Calu3 (cell line): ENCODE results near the gene SLC16A6. TPM values are rescaled to one million over a fixed set of nuclear protein-coding genes. Genes with fewer than 3 reads are reported as not detected.
"Not testable (repeated sequence)": the region's sequence is repeated elsewhere in the genome, so short reads cannot be mapped to it uniquely, and the experiment has no call there.

Experiments used
- BruUV-seq: library from RNA; stranded (reverse); fragments of 400-500 nt; replicated peaks from 2 replicates; lab custom pipeline; 2021; lab: Mats Ljungman, UMichigan
- CTCF ChIA-PET: fragments of 300-600 bp; sonication (Branson Sonifier 250); formaldehyde crosslinking; loops from one replicate; lab custom pipeline; 2022; ENCODE audit warnings: antibody characterized with exemption; lab: Charles Lee
- DNase-seq: peaks from one replicate; pipeline ENCODE4 v3.0.0; 2022
- H3K27ac Mint-ChIP-seq: one replicate; pipeline ENCODE4 v1.8.0; 2022; ENCODE audit warnings: mixed read lengths; ENCODE audit not compliant: unreplicated experiment
- H3K27me3 Mint-ChIP-seq: one replicate; pipeline ENCODE4 v1.8.0; 2022; ENCODE audit warnings: mixed read lengths; ENCODE audit not compliant: unreplicated experiment
- H3K36me3 Mint-ChIP-seq: one replicate; pipeline ENCODE4 v1.8.0; 2022; ENCODE audit warnings: mild to moderate bottlenecking, moderate library complexity, mixed read lengths; ENCODE audit not compliant: insufficient read depth, unreplicated experiment
- H3K4me1 Mint-ChIP-seq: one replicate; pipeline ENCODE4 v1.8.0; 2022; ENCODE audit warnings: mild to moderate bottlenecking, low read depth, mixed read lengths; ENCODE audit not compliant: unreplicated experiment
- H3K4me3 Mint-ChIP-seq: one replicate; pipeline ENCODE4 v1.8.0; 2022; ENCODE audit warnings: mild to moderate bottlenecking, low read depth, moderate library complexity, mixed read lengths; ENCODE audit not compliant: unreplicated experiment
- H3K9me3 Mint-ChIP-seq: one replicate; pipeline ENCODE4 v1.8.0; 2022; ENCODE audit warnings: low read depth, mixed read lengths; ENCODE audit not compliant: unreplicated experiment
- CTCF ChIP-seq: fragments of 200-600 bp; IDR thresholded peaks from one replicate; pipeline ENCODE4 v1.8.0; 2022; ENCODE audit warnings: antibody characterized with exemption; ENCODE audit not compliant: unreplicated experiment
- intact Hi-C: fragments of 100-400 bp; cut with micrococcal nuclease; formaldehyde crosslinking; loops from one replicate; pipeline ENCODE4 v1.10.0; 2022; ENCODE audit not compliant: unreplicated experiment
- total RNA-seq: library from RNA; stranded (reverse); gene quantifications from 2 replicates; pipeline ENCODE4 v1.2.3, GENCODE V29; 2022

Gene SLC16A6
- total RNA-seq, 1 experiment from 2014 or later: 0.19 TPM

- Mint-ChIP-seq H3K4me3 (no peak overlapping the region), H3K27me3 (peaks cover 20% of the 10 kb centered on the region), H3K36me3 (no peaks in the 10 kb centered on the region), H3K4me1 (peaks cover 7% of the 10 kb centered on the region), H3K9me3 (no peaks in the 10 kb centered on the region), H3K27ac (no peak overlapping the region)
- BruUV-seq: no TSS peak
- DNase-seq: peak; percentile 16
- TF ChIP-seq CTCF: no peak
- CTCF ChIA-PET: interaction anchor here (0.6 kb wide), 1 partner anchor 302 kb away, joined by 3 read pairs; no protein-coding TSS in a partner anchor
- intact Hi-C loops: no loop called here
Observed at GRCh38 chr17:68228817-68229570, 61.9 kb downstream of the SLC16A6 start.

- BruUV-seq, H3K4me1 Mint-ChIP-seq, H3K9me3 Mint-ChIP-seq, CTCF ChIA-PET, DNase-seq, H3K4me3 Mint-ChIP-seq, H3K27ac Mint-ChIP-seq, intact Hi-C loops, H3K36me3 Mint-ChIP-seq: not testable (repeated sequence)
- H3K27me3 Mint-ChIP-seq: peaks cover 23% of the 10 kb centered on the region
Observed at GRCh38 chr17:68228039-68228680, 62.8 kb downstream of the SLC16A6 start.

- H3K27me3 Mint-ChIP-seq: peaks cover 49% of the 10 kb centered on the region
- H3K4me3 Mint-ChIP-seq, H3K36me3 Mint-ChIP-seq, H3K27ac Mint-ChIP-seq, H3K9me3 Mint-ChIP-seq, BruUV-seq, DNase-seq, H3K4me1 Mint-ChIP-seq, intact Hi-C loops: not testable (repeated sequence)
- CTCF ChIA-PET: interaction anchor here (0.6 kb wide), 1 partner anchor 63 kb away, joined by 3 read pairs; no protein-coding TSS in a partner anchor
Observed at GRCh38 chr17:68225055-68225454, 65.9 kb downstream of the SLC16A6 start.

- Mint-ChIP-seq H3K27me3 (peaks cover 61% of the 10 kb centered on the region), H3K4me3 (no peak overlapping the region), H3K4me1 (no peaks in the 10 kb centered on the region), H3K27ac (no peak overlapping the region), H3K9me3 (no peaks in the 10 kb centered on the region), H3K36me3 (no peaks in the 10 kb centered on the region)
- intact Hi-C loops: no loop called here
- DNase-seq: no peak
- CTCF ChIA-PET: no interaction called here
- TF ChIP-seq CTCF: no peak
- BruUV-seq: no TSS peak
Observed at GRCh38 chr17:68222606-68223005, 68.3 kb downstream of the SLC16A6 start.

GRCh38 chr17:68221786-68222185, 69.1 kb downstream of the SLC16A6 start:
- H3K4me3 Mint-ChIP-seq: no peak overlapping the region
- no peak for DNase-seq
- H3K27ac Mint-ChIP-seq: no peak overlapping the region
- no peaks in the 10 kb centered on the region for H3K4me1 Mint-ChIP-seq
- no peaks in the 10 kb centered on the region for H3K9me3 Mint-ChIP-seq
- CTCF ChIA-PET: no interaction called here
- peaks cover 58% of the 10 kb centered on the region for H3K27me3 Mint-ChIP-seq
- no TSS peak for BruUV-seq
- intact Hi-C loops: no loop called here
- TF ChIP-seq CTCF: no peak
- H3K36me3 Mint-ChIP-seq: no peaks in the 10 kb centered on the region

- H3K9me3 Mint-ChIP-seq, H3K27ac Mint-ChIP-seq, intact Hi-C loops, H3K4me3 Mint-ChIP-seq, BruUV-seq, DNase-seq, H3K36me3 Mint-ChIP-seq, H3K4me1 Mint-ChIP-seq: not testable (repeated sequence)
- H3K27me3 Mint-ChIP-seq: peaks cover 58% of the 10 kb centered on the region
- CTCF ChIA-PET: interaction anchor here (0.7 kb wide), 1 partner anchor 44 kb away, joined by 3 read pairs; no protein-coding TSS in a partner anchor
Observed at GRCh38 chr17:68220786-68221185, 70.1 kb downstream of the SLC16A6 start.

- H3K27ac Mint-ChIP-seq, BruUV-seq, intact Hi-C loops, H3K9me3 Mint-ChIP-seq, DNase-seq, H3K4me3 Mint-ChIP-seq, CTCF ChIA-PET, H3K36me3 Mint-ChIP-seq, H3K4me1 Mint-ChIP-seq: not testable (repeated sequence)
- peaks cover 54% of the 10 kb centered on the region for H3K27me3 Mint-ChIP-seq
Observed at GRCh38 chr17:68220186-68220585, 70.7 kb downstream of the SLC16A6 start.
